ENCODE data around the gene XYLT1. TPM values are rescaled to one million over a fixed set of nuclear protein-coding genes. Genes with fewer than 3 reads are reported as not detected.

The XYLT1 gene
- total and polyA plus RNA-seq, 2 of the 8 experiments (the other 6 are each of a cell fraction or from before 2014, with no cell fraction given) = 6.6 to 25.4 TPM

- peak overlapping the region in 1 of 2 experiments; percentile 33; a peak in 1 of 4 replicates for H3K4me2 ChIP-seq (ENCODE audit: insufficient read depth in 1 of 2, low read depth in 2 of 2, low read length in 2 of 2)
- no peaks in the 10 kb centered on the region for H4K20me1 ChIP-seq (replicated peaks in 1 of 2; ENCODE audit: control insufficient read depth in 1 of 2, insufficient read depth in 2 of 2, low read length in 2 of 2)
- H2AK5ac ChIP-seq (ENCODE audit: low read depth, low read length) = peak overlapping the region; percentile 57; the same call in 1 of the 2 replicates
- no peak overlapping the region for H2BK120ac ChIP-seq (replicated peaks; ENCODE audit: low read depth, low read length)
- no peak overlapping the region for H4K5ac ChIP-seq (ENCODE audit: insufficient read length, low read depth, low read length)
- no peak overlapping the region for H3K56ac ChIP-seq (replicated peaks; ENCODE audit: insufficient read length, low read depth, low read length)
- no peaks in the 10 kb centered on the region for H3K79me1 ChIP-seq (ENCODE audit: low read depth, low read length)
- H3K23me2 ChIP-seq (ENCODE audit: low read depth, low read length) = no peaks in the 10 kb centered on the region
- H4K8ac ChIP-seq (ENCODE audit: extremely low read depth, insufficient read depth, low read length) = no peak overlapping the region
- H3K23ac ChIP-seq (ENCODE audit: insufficient read length) = no peak overlapping the region
- peaks cover 11 to 30% (median 23%) of the 10 kb centered on the region in 4 experiments for H3K4me1 ChIP-seq (replicated peaks in 1 of 4; ENCODE audit: control insufficient read depth in 3 of 4, insufficient read depth in 4 of 4, low read length in 3 of 4)
- H3K4ac ChIP-seq (replicated peaks; ENCODE audit: insufficient read length, low read depth, low read length) = peak overlapping the region; percentile 63
- peak overlapping the region; percentile 95 for H2BK12ac ChIP-seq (ENCODE audit: low read depth, low read length)
- H3K4me3 ChIP-seq (ENCODE audit: extremely low read depth in 1 of 4, insufficient read depth in 2 of 4, low read depth in 3 of 4, low read length in 4 of 4) = peak overlapping the region in 1 of 4 experiments; percentile 45; a peak in 1 of 8 replicates
- H2BK20ac ChIP-seq (ENCODE audit: low read length) = peak overlapping the region; percentile 66
- DNase-seq (ENCODE audit: low read depth in 1 of 2, low spot score in 2 of 2) = peak in 1 of 2 experiments; percentile 68
- ChIA-PET POLR2A (ENCODE audit: partially characterized antibody) (interaction anchor here (1.0 to 2.7 kb wide), 4 partner anchors 9 to 25 kb away, joined by 4 to 11 read pairs (median 8); no protein-coding TSS in a partner anchor), CTCF (ENCODE audit: partially characterized antibody) (interaction anchor here (0.5 to 1.3 kb wide), 3 partner anchors 80 to 387 kb away, joined by 3 read pairs; no protein-coding TSS in a partner anchor)
- H3K36me3 ChIP-seq (ENCODE audit: control insufficient read depth in 2 of 4, insufficient read depth in 4 of 4, low read length in 3 of 4) = no peaks in the 10 kb centered on the region
- H3K18ac ChIP-seq (ENCODE audit: extremely low read depth, low read length) = peak overlapping the region; percentile 86
- no peak overlapping the region for H2AFZ ChIP-seq (ENCODE audit: low read length)
- no peak for TF ChIP-seq CBX5 (IDR thresholded peaks at IDR 0.05; ENCODE audit: low read depth, low read length)
- TF ChIP-seq YY1 (IDR thresholded peaks at IDR 0.05; ENCODE audit: low read depth, low read length) = peak; percentile 83
- peak; percentile 85 for TF ChIP-seq SRF (IDR thresholded peaks at IDR 0.05; ENCODE audit: low read depth, low read length)
- no peak for TF ChIP-seq ASH2L (IDR thresholded peaks at IDR 0.05; ENCODE audit: low read length)
- TF ChIP-seq TCF12 (IDR thresholded peaks at IDR 0.05; ENCODE audit: low read depth, low read length) = 0 out of 2 replicates have a peak, but pooled peaks have one; percentile 48
- peak; percentile 38; the same call in 1 of the 2 replicates for TF ChIP-seq SP1 (IDR thresholded peaks at IDR 0.05; ENCODE audit: low read depth, low read length)
- H4K91ac ChIP-seq (replicated peaks; ENCODE audit: insufficient read length, low read length) = no peak overlapping the region
- no peak overlapping the region; the same call in 1 of the 2 replicates for H2BK15ac ChIP-seq (ENCODE audit: low read length)
- FAIRE-seq = no peak
- peaks cover 0 to 7% of the 10 kb centered on the region in 2 experiments; a peak in 2 of 4 replicates for H3K9me3 ChIP-seq (ENCODE audit: insufficient read depth in 2 of 2, low read depth in 1 of 2, low read length in 1 of 2)
- WGBS, 2 experiments (ENCODE audit: extremely low coverage in 1 of 2, insufficient coverage in 1 of 2, insufficient read length in 1 of 2, insufficient replicate concordance in 2 of 2, low coverage in 1 of 2, low lambda C conversion rate in 2 of 2, missing lambda C conversion rate in 1 of 2) = 72% methylated on average over 7 of the region's 7 CpGs; no CpG with 5 or more reads in 1 of the 2 experiments
- no peak overlapping the region for H3K9ac ChIP-seq (replicated peaks in 1 of 4; ENCODE audit: extremely low read depth in 1 of 4, low read depth in 3 of 4, low read length in 3 of 4)
- no peak overlapping the region for H3K14ac ChIP-seq (ENCODE audit: insufficient read length)
- H2BK5ac ChIP-seq (ENCODE audit: low read depth, low read length) = peak overlapping the region; percentile 88; the same call in 1 of the 2 replicates
- H3K79me2 ChIP-seq (ENCODE audit: control insufficient read depth in 1 of 2, insufficient read depth in 2 of 2, low read length in 2 of 2) = no peaks in the 10 kb centered on the region
- no peaks in the 10 kb centered on the region for H3K27me3 ChIP-seq (replicated peaks in 1 of 4; ENCODE audit: control insufficient read depth in 3 of 4, extremely low read depth in 1 of 4, insufficient read depth in 3 of 4, low read length in 3 of 4)
- H3K27ac ChIP-seq (ENCODE audit: low read depth, low read length) = no peak overlapping the region
Observed at GRCh38 chr16:17082095-17082882, 388.5 kb downstream of the XYLT1 start.

Data from H1 (cell line).